ENCODE results near the gene ZNF547. TPM values are rescaled to one million over a fixed set of nuclear protein-coding genes. Genes with fewer than 3 reads are reported as not detected.
A peak's percentile ranks its signal among the peaks of the same experiment; 100 is the strongest.

Gene ZNF547
- total RNA-seq, 1 donor, result 1.0 TPM

GRCh38 chr19:57389730-57390598 lies 26.6 kb downstream of the ZNF547 start, which contains the start of gene ZNF548:
TSS of gene ZNF548 (plus strand) at chr19:57389854. CDS start at chr19:57390100, 246 bp downstream.
- H3K4me1 ChIP-seq (ENCODE audit: insufficient read depth, low read length), result peaks cover 18% of the 10 kb centered on the region
- H3K4me3 ChIP-seq (ENCODE audit: low read length), result peak within 1 kb of the TSS; percentile 68
- no peaks in the 10 kb centered on the region for H3K9me3 ChIP-seq (ENCODE audit: low read depth, low read length)
- H3K27me3 ChIP-seq (ENCODE audit: insufficient read depth, low read length), result no peaks in the 10 kb centered on the region

DNA sequence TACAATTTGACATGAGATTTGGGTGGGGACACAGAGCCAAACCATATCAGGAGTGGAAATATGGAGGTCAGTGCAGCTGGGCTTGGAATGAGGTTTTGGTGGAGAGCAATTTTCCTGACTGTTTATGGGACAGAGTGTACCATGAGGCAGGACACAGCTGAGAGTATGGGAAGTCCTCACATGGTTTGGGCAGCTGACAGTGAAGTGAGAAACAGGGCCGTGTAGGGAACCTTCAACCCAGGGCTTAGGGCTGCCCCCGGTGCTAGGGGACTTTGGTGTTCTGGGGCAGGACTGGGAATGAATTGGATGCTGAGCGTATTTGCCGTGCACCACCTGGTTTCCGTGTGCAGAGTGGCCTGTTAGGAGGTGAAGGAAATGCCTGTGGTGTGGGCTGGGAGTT lies 32.4 kb downstream of the ZNF547 start:
- Histone ChIP-seq H3K9me3 (ENCODE audit: low read depth, low read length) (peaks cover 20% of the 10 kb centered on the region), H3K4me3 (ENCODE audit: low read length) (no peak overlapping the region), H3K27me3 (ENCODE audit: insufficient read depth, low read length) (no peaks in the 10 kb centered on the region), H3K4me1 (ENCODE audit: insufficient read depth, low read length) (peaks cover 4% of the 10 kb centered on the region)

DNA sequence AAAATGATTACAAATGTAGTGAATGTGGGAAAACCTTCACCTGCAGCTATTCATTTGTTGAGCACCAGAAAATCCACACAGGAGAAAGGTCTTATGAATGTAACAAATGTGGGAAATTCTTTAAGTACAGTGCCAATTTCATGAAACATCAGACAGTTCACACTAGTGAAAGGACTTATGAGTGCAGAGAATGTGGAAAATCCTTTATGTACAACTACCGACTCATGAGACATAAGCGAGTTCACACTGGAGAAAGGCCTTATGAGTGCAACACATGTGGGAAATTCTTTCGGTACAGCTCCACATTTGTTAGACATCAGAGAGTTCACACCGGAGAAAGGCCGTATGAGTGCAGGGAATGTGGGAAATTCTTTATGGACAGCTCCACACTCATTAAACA lies 35.5 kb downstream of the ZNF547 start:
- Histone ChIP-seq H3K4me3 (ENCODE audit: low read length) (no peak overlapping the region), H3K9me3 (ENCODE audit: low read depth, low read length) (peaks cover 23% of the 10 kb centered on the region), H3K4me1 (ENCODE audit: insufficient read depth, low read length) (no peaks in the 10 kb centered on the region), H3K27me3 (ENCODE audit: insufficient read depth, low read length) (no peaks in the 10 kb centered on the region)

GRCh38 chr19:57403737-57404563 lies 40.6 kb downstream of the ZNF547 start:
- Histone ChIP-seq H3K27me3 (ENCODE audit: insufficient read depth, low read length) (no peaks in the 10 kb centered on the region), H3K4me3 (ENCODE audit: low read length) (no peak overlapping the region), H3K9me3 (ENCODE audit: low read depth, low read length) (peaks cover 12% of the 10 kb centered on the region), H3K4me1 (ENCODE audit: insufficient read depth, low read length) (no peaks in the 10 kb centered on the region)

- no peaks in the 10 kb centered on the region for H3K27me3 ChIP-seq (ENCODE audit: insufficient read depth, low read length)
- H3K4me1 ChIP-seq (ENCODE audit: insufficient read depth, low read length), result peaks cover 7% of the 10 kb centered on the region
- H3K4me3 ChIP-seq (ENCODE audit: low read length), result no peak overlapping the region
- H3K9me3 ChIP-seq (ENCODE audit: low read depth, low read length), result no peaks in the 10 kb centered on the region
Measured at GRCh38 chr19:57406516-57407123, 43.3 kb downstream of the ZNF547 start.

DNA sequence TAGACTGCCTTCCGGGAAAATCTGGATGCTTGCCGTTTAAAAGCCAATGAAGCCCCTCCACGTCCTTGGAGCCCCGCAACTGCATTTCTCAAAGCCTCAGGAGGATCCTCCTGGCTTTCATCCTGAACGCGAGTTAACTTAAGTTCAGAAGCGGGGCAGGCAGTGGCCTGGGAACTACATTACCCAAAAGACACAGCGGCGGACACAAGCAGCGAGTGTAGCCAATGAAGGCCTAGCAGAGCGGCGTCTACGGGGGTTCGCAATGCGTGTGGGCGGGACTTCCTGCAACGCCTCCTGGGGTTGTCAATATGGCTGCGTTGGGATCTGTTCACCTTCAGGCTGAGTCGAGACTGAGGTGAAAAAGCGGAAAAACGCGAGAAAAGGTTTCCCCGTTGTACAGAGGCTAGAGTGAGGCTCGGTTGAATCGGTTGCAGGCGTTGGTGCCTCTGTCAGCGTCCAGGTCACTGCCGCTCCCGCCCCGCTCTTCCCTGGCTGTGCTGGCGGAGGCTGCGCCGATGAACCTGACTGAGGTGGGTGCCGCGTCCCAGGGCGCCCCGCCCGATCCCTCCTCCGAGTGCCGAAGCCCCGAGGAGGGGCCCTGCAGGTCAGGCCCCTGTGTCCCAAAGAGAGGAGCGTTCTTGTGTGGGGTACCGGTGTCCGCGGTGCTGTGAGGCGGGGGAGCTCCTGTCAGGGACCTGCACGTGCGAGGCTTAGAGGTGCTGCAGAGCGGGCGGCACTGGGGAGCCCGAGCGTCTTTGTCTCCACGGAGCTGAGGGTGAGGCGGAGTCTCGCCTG lies 47.7 kb downstream of the ZNF547 start, which contains the start of gene ZNF17:
TSS of gene ZNF17 (plus strand) at position 285 of the 795 bp plus-strand sequence. CDS start 2,455 bp downstream, outside the sequence.
- no peaks in the 10 kb centered on the region for H3K27me3 ChIP-seq (ENCODE audit: insufficient read depth, low read length)
- H3K4me3 ChIP-seq (ENCODE audit: low read length), result peak within 1 kb of the TSS; percentile 84
- H3K9me3 ChIP-seq (ENCODE audit: low read depth, low read length), result no peaks in the 10 kb centered on the region
- H3K4me1 ChIP-seq (ENCODE audit: insufficient read depth, low read length), result peaks cover 15% of the 10 kb centered on the region

DNA sequence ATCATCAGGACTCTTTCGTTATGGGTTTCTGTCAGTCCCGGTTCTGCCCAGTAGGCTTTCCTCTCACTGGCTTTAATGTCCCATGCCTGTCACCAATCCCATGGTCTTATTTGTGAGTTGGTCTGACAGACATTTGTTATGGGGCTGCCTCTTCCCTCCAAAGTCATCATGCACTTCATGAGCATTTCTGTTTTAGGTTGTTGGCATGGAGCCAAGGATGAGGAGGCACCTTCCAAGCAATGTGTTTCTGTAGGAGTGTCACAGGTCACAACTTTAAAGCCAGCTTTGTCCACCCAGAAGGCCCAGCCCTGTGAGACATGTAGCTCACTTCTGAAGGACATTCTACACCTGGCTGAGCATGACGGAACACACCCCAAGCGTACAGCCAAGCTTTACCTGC lies 56.1 kb downstream of the ZNF547 start:
- no peaks in the 10 kb centered on the region for H3K27me3 ChIP-seq (ENCODE audit: insufficient read depth, low read length)
- H3K9me3 ChIP-seq (ENCODE audit: low read depth, low read length), result peaks cover 34% of the 10 kb centered on the region
- H3K4me3 ChIP-seq (ENCODE audit: low read length), result no peak overlapping the region

GRCh38 chr19:57421037-57421436 lies 57.7 kb downstream of the ZNF547 start:
- Histone ChIP-seq H3K27me3 (ENCODE audit: insufficient read depth, low read length) (no peaks in the 10 kb centered on the region), H3K4me3 (ENCODE audit: low read length) (no peak overlapping the region), H3K9me3 (ENCODE audit: low read depth, low read length) (peaks cover 34% of the 10 kb centered on the region), H3K4me1 (ENCODE audit: insufficient read depth, low read length) (no peaks in the 10 kb centered on the region)

More for the DNA sequence above, 56.1 kb downstream of the ZNF547 start:
- H3K4me1 ChIP-seq (ENCODE audit: insufficient read depth, low read length), result no peaks in the 10 kb centered on the region

Other genes starting within 250 kb of the ZNF547 start
- not detected for gene USP29, start 243.6 kb upstream of the ZNF547 start, total RNA-seq
- gene ZIM3, start 218.3 kb upstream of the ZNF547 start, total RNA-seq, result 0.10 TPM
- gene DUXA, start 196.1 kb upstream of the ZNF547 start, total RNA-seq, result not detected
- gene ZNF264, start 172.1 kb upstream of the ZNF547 start, total RNA-seq, result 37.5 TPM
- 0.31 TPM for gene AURKC, start 132.5 kb upstream of the ZNF547 start, total RNA-seq
- 78.5 TPM for gene ZNF805, start 122.9 kb upstream of the ZNF547 start, total RNA-seq
- 90.5 TPM for gene ZNF460, start 83.1 kb upstream of the ZNF547 start, total RNA-seq
- 5.6 TPM for gene ZNF543, start 43.1 kb upstream of the ZNF547 start, total RNA-seq
- 4.5 TPM for gene ZNF304, start 12.3 kb upstream of the ZNF547 start, total RNA-seq
- gene TRAPPC2B, start within 50 bp of the ZNF547 start, total RNA-seq, result 10.9 TPM
- gene ZNF548, start 26.3 kb downstream of the ZNF547 start, total RNA-seq, result 46.3 TPM
- 8.1 TPM for gene ZNF17, start 47.6 kb downstream of the ZNF547 start, total RNA-seq
- 5.0 TPM for gene ZNF749, start 71.8 kb downstream of the ZNF547 start, total RNA-seq
- 0.21 TPM for gene VN1R1, start 93.6 kb downstream of the ZNF547 start, total RNA-seq
- 2.6 TPM for gene ZNF772, start 114.0 kb downstream of the ZNF547 start, total RNA-seq
- gene ZNF419, start 124.2 kb downstream of the ZNF547 start, total RNA-seq, result 7.6 TPM
- 11.3 TPM for gene ZNF773, start 136.4 kb downstream of the ZNF547 start, total RNA-seq
- 8.1 TPM for gene ZNF549, start 163.8 kb downstream of the ZNF547 start, total RNA-seq
- gene ZNF550, start 196.3 kb downstream of the ZNF547 start, total RNA-seq, result 13.5 TPM
- gene ZNF416, start 215.4 kb downstream of the ZNF547 start, total RNA-seq, result 5.7 TPM
- 8.4 TPM for gene ZIK1, start 220.6 kb downstream of the ZNF547 start, total RNA-seq
- 2.1 TPM for gene ZNF530, start 236.3 kb downstream of the ZNF547 start, total RNA-seq

Data from mononuclear cell (primary cell).